Activated naive CD8-positive, alpha-beta T cell treated with anti-CD3 and anti-CD28 coated beads, Interleukin-2, amount 50 U/mL, for 24 hours (primary cell): ENCODE measurements around the gene DHRS12.

Experiments used
- ATAC-seq: fragments of 150-1000 bp; cut with Tn5 transposase; one replicate; pipeline ENCODE4 v1.10.0; 2021
- DNase-seq: peaks from one replicate; pipeline ENCODE4 v3.0.0; 2021
- H3K27ac Mint-ChIP-seq: one replicate; pipeline ENCODE4 v1.8.0; 2021; ENCODE audit warnings: mild to moderate bottlenecking, mixed read lengths
- H3K27me3 Mint-ChIP-seq: one replicate; pipeline ENCODE4 v1.8.0; 2021; ENCODE audit warnings: mixed read lengths
- H3K36me3 Mint-ChIP-seq: one replicate; pipeline ENCODE4 v1.8.0; 2021; ENCODE audit warnings: low read depth, mixed read lengths
- H3K4me1 Mint-ChIP-seq: one replicate; pipeline ENCODE4 v1.8.0; 2021; ENCODE audit warnings: mixed read lengths
- H3K4me3 Mint-ChIP-seq: one replicate; pipeline ENCODE4 v1.8.0; 2021; ENCODE audit warnings: mild to moderate bottlenecking, moderate library complexity, mixed read lengths
- H3K9me3 Mint-ChIP-seq: one replicate; pipeline ENCODE4 v1.8.0; 2021; ENCODE audit warnings: mixed read lengths

DHRS12 gene

DNA sequence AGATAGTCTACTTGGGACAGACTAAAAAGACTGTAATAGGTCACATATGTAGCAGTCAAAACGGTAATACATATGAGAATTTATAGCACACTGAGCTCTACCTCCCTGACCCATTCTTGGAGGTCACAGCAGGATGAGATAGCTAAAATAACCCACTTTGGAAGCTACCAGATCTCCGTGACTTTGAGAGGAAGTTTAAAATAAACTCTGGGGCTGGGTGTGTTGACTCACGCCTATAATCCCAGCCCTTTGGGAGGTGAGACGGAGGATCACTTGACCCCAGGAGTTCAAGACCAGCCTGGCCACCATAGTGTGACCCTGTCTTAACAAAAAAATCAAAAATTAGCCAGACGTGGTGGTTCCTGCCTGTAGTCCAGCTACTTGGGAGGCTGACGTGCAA lies 45.3 kb downstream of the DHRS12 start:
- no peaks in the 10 kb centered on the region for H3K9me3 Mint-ChIP-seq
- no peak overlapping the region for H3K27ac Mint-ChIP-seq
- ATAC-seq (no peak), DNase-seq (no peak)
- H3K4me1 Mint-ChIP-seq: peaks cover 17% of the 10 kb centered on the region
- no peaks in the 10 kb centered on the region for H3K27me3 Mint-ChIP-seq
- H3K36me3 Mint-ChIP-seq: peaks cover 11% of the 10 kb centered on the region
- no peak overlapping the region for H3K4me3 Mint-ChIP-seq

DNA sequence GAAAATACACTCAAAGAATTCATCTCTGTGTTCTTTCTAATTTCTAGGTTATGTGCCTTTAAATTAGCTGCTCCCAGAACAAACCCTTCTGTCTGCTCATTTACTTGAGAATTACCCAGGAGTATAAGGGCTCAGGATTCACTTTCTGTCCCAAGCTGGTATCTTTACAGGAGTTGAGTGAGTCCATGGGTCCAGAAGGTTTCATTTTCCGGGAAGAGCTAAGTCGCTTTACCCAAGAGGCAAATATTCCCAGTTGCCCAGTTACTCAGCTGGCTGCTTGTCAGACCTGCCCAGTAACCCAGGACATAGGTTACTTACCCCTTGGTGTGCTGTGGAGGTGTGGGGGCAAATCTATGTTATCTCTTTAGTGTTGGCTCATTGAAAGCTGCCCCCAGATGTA lies 47.3 kb downstream of the DHRS12 start:
- Mint-ChIP-seq H3K36me3 (peaks cover 11% of the 10 kb centered on the region), H3K4me1 (no peaks in the 10 kb centered on the region), H3K27ac (no peak overlapping the region), H3K9me3 (no peaks in the 10 kb centered on the region), H3K4me3 (no peak overlapping the region), H3K27me3 (no peaks in the 10 kb centered on the region)
- DNase-seq (no peak), ATAC-seq (no peak)

DNA sequence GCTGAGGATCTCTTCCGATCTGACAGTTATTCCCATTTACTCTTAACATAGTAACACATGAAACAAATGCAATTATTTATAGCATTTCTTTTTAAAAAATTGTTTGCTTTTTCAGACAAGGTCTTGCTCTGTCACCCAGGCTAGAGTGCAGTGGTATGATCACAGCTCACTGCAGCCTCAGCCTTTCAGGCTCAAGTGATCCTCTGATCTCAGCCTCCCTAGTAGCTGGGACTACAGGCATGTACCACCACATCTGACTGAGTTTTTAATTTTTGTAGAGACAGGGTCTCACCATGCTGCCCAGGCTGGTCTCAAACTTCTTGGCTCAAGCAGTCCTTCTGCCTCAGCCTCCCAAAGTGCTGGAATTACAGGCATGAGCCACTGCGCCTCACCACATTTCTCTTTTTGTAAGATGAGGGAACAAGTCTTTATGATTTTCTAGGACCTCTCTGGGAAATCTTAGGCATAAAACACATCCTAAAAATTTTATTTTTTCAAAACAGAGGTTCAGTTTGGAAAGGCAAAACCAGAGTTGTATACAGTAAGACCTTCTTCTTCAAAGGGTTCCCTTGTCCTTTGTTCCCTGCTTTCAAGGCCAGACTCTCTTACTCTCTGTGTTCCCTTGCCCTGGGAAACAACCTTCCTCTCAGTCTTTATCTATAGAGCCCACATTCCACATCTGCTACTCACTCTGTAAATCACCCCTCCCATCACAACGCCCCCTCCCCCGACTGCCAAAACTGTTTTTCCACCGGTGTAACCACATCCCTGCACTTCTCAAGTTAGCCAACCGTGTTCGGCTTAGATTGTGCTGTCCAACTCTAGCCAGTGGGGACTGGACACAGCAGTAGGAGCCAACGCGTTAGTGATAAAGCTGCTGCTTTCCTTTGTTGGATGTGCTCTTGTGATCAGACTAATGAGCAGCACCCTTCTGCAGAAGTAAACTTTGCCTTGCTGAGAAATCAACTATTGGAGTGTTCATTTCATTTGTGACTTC lies 56.2 kb downstream of the DHRS12 start:
- no peak overlapping the region for H3K27ac Mint-ChIP-seq
- H3K36me3 Mint-ChIP-seq: peaks cover 42% of the 10 kb centered on the region
- no peak for DNase-seq
- no peaks in the 10 kb centered on the region for H3K27me3 Mint-ChIP-seq
- no peaks in the 10 kb centered on the region for H3K4me1 Mint-ChIP-seq
- no peak overlapping the region for H3K4me3 Mint-ChIP-seq
- H3K9me3 Mint-ChIP-seq: peaks cover 17% of the 10 kb centered on the region
- ATAC-seq: no peak

DNA sequence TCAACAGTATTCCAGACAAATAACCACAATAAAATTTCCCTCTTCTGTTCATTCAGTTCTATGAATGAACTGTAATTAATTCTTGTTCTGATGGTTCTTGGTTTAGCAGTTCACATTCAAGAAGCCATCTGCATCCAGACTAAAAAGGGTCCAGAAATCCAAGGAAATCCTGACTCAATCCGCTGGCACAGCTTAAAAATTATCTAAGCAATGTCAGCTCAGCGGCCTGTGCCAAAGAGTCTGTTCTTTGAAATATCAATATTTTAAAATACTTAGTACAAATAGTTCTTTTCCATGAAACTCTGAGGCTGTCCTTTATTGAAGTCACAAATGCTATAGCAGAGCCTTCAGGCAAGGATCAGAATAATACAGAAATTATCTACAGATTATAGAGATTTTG lies 57.2 kb downstream of the DHRS12 start:
- no peak for ATAC-seq
- no peaks in the 10 kb centered on the region for H3K27me3 Mint-ChIP-seq
- no peak for DNase-seq
- peaks cover 42% of the 10 kb centered on the region for H3K36me3 Mint-ChIP-seq
- no peaks in the 10 kb centered on the region for H3K4me1 Mint-ChIP-seq
- peaks cover 17% of the 10 kb centered on the region for H3K9me3 Mint-ChIP-seq
- H3K4me3 Mint-ChIP-seq: no peak overlapping the region
- no peak overlapping the region for H3K27ac Mint-ChIP-seq

DNA sequence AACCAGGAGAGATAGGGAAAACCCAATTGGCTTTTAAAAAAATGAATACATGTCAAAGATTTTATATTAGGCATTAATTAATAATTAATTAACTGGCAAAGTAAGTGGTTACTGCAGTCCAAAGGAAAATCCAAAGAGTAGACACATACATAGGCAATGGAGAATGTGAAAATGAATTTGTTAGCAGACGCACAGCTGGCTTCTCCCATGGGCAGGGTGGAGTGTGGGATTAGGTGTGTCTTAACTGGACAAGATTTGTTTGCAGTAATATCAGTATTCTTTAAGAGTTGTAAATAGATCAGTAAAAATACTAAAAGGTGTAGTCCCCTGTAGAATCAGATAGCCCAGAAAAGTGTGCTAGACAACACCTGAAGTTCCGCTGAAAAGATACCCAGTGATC lies 58.7 kb downstream of the DHRS12 start:
- Mint-ChIP-seq H3K27ac (no peak overlapping the region), H3K9me3 (peaks cover 17% of the 10 kb centered on the region), H3K27me3 (no peaks in the 10 kb centered on the region), H3K4me1 (peaks cover 8% of the 10 kb centered on the region), H3K36me3 (peaks cover 48% of the 10 kb centered on the region), H3K4me3 (no peak overlapping the region)
- ATAC-seq: no peak
- no peak for DNase-seq

DNA sequence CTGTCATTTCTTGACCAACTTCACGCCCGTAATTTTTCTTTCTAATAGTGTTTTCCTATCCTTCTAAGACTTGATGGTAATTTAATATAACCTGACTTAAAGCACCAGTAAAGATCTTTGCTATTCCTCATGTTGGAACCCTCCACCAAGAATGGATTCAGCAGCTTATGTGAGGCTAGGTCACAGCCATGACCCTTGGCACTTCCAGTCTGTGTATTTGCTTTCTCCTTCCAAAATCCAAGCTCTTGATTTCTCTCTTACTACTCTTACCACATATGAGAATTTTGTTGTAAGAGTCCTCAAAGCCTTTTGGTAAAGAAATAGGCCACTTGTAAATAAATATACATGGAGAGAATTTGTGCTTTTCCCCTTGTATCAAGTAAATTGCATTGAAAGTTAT lies 61.4 kb downstream of the DHRS12 start:
- Mint-ChIP-seq H3K4me3 (no peak overlapping the region), H3K27ac (no peak overlapping the region), H3K36me3 (peaks cover 50% of the 10 kb centered on the region), H3K9me3 (peaks cover 6% of the 10 kb centered on the region), H3K4me1 (peaks cover 26% of the 10 kb centered on the region), H3K27me3 (no peaks in the 10 kb centered on the region)
- DNase-seq (no peak), ATAC-seq (no peak)

DNA sequence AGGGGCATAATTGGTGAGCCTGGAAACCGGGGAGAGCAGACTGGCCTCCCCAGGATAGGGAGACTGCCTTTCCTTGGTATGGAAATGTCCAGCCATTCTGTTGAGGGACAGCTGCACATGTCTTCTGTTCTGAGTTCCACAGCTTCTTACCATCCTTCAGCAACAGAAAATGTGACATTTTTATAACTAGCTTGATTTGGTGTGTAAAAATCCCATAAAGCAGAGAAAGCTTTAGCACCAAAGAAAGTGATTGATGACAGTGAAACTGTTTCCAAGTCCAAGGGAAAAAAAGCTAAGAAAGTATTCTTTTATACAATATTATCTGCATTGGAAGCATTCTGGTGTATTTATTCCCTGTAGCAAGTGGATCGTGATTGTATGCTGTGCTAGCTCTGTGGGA lies 61.9 kb downstream of the DHRS12 start:
- Mint-ChIP-seq H3K9me3 (peaks cover 6% of the 10 kb centered on the region), H3K27ac (no peak overlapping the region), H3K27me3 (no peaks in the 10 kb centered on the region), H3K4me1 (peaks cover 31% of the 10 kb centered on the region), H3K36me3 (peaks cover 45% of the 10 kb centered on the region), H3K4me3 (no peak overlapping the region)
- ATAC-seq (no peak), DNase-seq (no peak)

DNA sequence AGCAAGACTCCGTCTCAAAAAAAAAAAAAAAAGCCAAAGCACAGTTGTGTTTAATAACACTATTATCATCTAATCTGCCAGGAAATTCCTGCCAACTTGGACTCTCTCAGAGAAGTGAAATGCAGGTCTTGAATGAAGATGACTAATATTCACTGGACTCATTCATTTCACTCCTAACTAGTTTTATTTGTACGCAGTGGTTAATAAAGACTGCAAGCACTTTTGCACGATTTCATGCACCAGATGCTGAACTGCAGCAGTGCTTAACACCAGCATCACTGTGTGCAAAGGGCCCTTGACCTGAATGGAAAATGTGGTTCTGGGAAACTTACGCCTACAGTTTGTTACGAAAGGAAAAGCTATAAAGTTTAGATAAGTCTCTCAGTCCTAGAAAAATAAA lies 63.3 kb downstream of the DHRS12 start:
- H3K27me3 Mint-ChIP-seq: no peaks in the 10 kb centered on the region
- DNase-seq (no peak), ATAC-seq (no peak)
- peak overlapping the region; percentile 68 for H3K27ac Mint-ChIP-seq
- H3K9me3 Mint-ChIP-seq: peaks cover 3% of the 10 kb centered on the region
- H3K4me3 Mint-ChIP-seq: no peak overlapping the region
- H3K36me3 Mint-ChIP-seq: peaks cover 38% of the 10 kb centered on the region
- peaks cover 35% of the 10 kb centered on the region for H3K4me1 Mint-ChIP-seq

DNA sequence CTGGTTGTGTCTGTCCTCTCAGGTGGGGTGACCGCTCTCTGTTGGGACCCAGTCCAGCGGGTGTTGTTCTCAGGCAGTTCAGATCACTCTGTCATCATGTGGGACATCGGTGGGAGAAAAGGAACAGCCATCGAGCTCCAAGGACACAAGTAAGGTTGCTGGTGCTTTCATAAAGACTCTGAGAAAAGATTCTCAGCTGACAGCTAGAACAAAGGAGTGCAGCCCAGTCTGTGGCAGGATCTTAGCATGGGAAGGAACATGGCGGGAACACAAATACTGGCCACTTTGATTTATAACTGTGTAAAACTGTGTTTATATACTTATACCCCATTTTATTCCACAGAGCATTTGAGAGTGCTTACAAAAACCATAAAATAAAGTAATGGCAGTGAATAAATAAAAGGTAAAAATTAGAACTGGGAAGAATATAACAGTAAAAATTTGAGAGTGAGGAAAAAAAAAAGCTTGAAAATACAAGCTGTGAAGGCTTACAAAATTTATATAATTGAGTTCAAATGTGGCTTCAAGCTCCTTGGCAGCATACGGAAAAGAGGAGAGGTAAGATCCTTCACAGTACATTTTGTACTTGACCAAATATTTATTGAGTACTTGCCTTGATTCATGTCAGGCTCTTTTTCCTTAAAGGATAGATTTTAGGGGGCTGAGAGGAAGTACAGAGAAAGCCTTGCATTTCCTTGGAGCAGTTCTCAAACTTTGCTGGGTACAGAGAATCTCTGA lies 64.8 kb downstream of the DHRS12 start:
- H3K36me3 Mint-ChIP-seq: peaks cover 38% of the 10 kb centered on the region
- ATAC-seq (no peak), DNase-seq (no peak)
- no peaks in the 10 kb centered on the region for H3K27me3 Mint-ChIP-seq
- peaks cover 41% of the 10 kb centered on the region for H3K4me1 Mint-ChIP-seq
- peak overlapping the region; percentile 82 for H3K27ac Mint-ChIP-seq
- H3K4me3 Mint-ChIP-seq: no peak overlapping the region
- no peaks in the 10 kb centered on the region for H3K9me3 Mint-ChIP-seq

DNA sequence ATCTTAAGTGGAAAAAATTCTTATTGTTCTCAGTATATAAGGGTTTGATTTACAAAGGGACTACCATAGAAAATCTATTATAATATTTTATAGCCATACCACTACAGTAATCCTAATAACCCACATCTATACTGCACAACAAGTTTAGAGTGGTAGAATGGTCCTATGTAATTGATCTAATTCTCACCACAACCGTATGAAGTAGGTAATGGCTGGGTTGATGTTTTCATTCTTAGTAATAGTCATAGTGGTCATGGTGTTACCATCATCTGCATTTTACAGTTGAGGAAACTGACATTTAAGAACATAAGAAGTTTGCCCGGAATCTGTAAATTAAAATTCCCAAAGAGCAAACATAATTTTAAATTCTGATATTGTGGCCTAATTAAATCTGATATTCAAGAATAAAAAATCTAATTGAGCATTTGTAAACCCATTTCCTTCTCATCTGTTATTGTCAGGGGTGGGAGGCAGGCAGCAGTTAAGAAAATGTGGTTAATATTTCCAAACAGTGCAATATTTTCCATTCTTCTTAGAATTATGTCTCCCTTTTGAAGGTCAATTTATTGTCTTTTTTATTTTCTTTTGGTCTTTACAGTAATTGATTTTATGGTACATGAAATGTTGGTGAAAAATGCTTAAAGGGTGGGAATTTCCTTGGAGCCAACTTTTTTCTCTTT lies 65.6 kb downstream of the DHRS12 start:
- Mint-ChIP-seq H3K4me1 (peaks cover 42% of the 10 kb centered on the region), H3K4me3 (peak overlapping the region; percentile 51), H3K36me3 (peaks cover 34% of the 10 kb centered on the region), H3K27ac (peak overlapping the region; percentile 82), H3K27me3 (no peaks in the 10 kb centered on the region), H3K9me3 (no peaks in the 10 kb centered on the region)
- peak; percentile 79 for ATAC-seq
- DNase-seq: no peak

DNA sequence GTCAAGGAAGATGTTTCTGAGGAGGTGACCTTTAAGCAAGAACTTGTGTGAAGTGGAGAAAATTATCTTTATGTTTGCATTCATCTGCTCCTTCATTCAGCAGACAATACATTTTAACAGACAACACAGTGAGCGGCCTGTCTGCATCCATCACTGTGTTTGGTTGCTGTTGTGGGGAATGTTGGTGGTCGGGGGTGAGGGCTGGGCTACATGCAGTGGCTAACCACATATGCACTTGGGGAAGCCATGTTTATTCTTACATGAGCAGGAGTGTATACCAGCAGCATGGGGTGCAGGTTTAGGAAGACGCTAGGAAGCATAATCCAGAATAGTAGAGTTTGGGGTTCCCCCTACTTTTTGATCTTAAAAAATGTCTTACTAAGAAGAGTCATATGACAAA lies 66.4 kb downstream of the DHRS12 start:
- H3K36me3 Mint-ChIP-seq: peaks cover 28% of the 10 kb centered on the region
- ATAC-seq (peak; percentile 35), DNase-seq (no peak)
- H3K9me3 Mint-ChIP-seq: no peaks in the 10 kb centered on the region
- H3K27me3 Mint-ChIP-seq: no peaks in the 10 kb centered on the region
- peak overlapping the region; percentile 48 for H3K4me3 Mint-ChIP-seq
- H3K27ac Mint-ChIP-seq: peak overlapping the region; percentile 92
- H3K4me1 Mint-ChIP-seq: peaks cover 43% of the 10 kb centered on the region

DNA sequence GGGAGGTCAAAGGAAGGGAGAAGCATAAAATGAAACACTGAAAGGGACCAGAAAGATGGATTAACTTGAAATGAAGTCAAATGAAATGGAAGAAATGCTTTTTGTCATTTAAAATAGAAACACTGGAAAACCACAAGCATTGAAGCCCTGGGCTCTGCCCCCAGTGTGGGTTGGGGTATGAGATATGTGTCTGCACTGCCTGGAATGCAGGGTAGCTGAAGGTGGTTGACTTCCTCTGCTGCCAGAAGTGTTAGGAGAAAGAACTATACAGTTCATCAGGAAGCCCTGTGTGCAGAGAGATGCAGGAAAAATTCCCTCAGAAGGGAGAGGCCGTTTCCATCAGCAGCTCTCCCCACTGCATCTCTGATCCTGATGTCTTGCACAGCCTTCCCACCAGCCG lies 69.2 kb downstream of the DHRS12 start:
- Mint-ChIP-seq H3K36me3 (peaks cover 18% of the 10 kb centered on the region), H3K4me3 (no peak overlapping the region), H3K27me3 (no peaks in the 10 kb centered on the region), H3K9me3 (no peaks in the 10 kb centered on the region), H3K4me1 (peaks cover 31% of the 10 kb centered on the region), H3K27ac (no peak overlapping the region)
- no peak for DNase-seq
- no peak for ATAC-seq

DNA sequence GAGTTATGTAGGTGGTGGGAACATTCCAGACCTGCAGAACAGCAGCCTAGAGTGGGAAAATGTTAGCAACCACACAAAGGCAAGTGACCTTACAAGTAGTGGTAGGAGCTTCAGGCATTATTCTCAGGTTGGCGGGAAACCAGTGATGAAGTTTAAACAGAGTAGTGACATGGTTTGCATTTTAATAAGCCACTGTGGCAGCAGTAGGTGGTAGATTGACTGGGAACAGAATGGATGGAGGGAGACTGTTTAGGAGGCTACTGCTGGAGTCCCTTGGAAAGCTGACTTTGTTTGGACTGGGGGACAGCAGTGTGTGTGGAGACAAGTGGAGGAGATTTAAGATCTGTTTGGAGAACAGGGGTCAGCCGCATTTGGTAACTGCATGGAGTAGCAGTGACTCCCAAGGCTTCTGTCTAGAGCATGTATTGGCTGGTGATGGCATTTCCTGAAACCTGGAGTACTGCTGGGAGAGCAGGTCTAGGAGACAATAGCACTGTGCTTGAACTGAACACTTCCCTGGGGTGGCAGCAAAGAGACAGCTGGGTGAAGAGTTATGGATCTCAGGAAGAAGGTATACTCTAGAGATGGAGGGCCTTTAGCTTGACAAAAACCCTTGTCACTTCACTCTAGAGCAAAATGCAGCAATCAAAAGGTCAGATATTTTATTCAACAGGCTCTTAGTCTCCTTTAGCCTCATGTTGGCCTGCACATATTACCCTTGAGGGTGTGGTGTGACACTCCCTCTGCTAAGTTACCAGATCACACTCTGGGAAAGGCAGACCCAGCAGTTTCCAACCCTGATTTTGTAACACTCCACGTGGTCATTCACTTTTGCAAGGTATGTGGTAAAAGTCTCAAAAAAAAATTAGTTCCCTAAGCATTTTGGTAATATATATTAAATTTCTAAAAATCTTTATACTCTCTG lies 70.3 kb downstream of the DHRS12 start:
- H3K27ac Mint-ChIP-seq: no peak overlapping the region
- ATAC-seq (no peak), DNase-seq (no peak)
- H3K36me3 Mint-ChIP-seq: peaks cover 9% of the 10 kb centered on the region
- peaks cover 25% of the 10 kb centered on the region for H3K4me1 Mint-ChIP-seq
- H3K27me3 Mint-ChIP-seq: no peaks in the 10 kb centered on the region
- no peaks in the 10 kb centered on the region for H3K9me3 Mint-ChIP-seq
- no peak overlapping the region for H3K4me3 Mint-ChIP-seq

DNA sequence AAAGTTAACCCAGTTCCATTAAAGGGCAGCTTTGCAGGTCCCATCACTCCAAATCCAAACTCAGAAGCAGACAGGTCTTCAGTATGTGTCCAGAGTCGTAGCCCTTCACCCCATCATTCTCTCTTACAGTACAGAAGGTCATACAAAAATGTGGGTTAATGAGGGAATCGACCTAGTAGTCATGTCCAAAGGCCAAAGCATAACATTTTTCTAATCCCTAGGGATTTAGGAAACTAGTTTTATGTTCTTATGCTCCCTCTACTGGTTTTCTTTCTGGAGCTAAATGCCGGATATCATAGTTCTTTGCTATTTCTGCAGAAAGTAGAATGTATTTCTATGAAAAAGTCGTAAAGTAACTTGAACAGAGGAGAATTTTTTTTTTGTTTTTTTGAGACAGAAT lies 72.2 kb downstream of the DHRS12 start:
- peaks cover 14% of the 10 kb centered on the region for H3K4me1 Mint-ChIP-seq
- H3K27ac Mint-ChIP-seq: peak overlapping the region; percentile 45
- H3K36me3 Mint-ChIP-seq: peaks cover 13% of the 10 kb centered on the region
- H3K27me3 Mint-ChIP-seq: no peaks in the 10 kb centered on the region
- DNase-seq: no peak
- H3K9me3 Mint-ChIP-seq: no peaks in the 10 kb centered on the region
- no peak for ATAC-seq
- H3K4me3 Mint-ChIP-seq: no peak overlapping the region
